HG03196 (cell line): ENCODE data around the gene KIF24.
"Not testable (repeated sequence)": the region's sequence is repeated elsewhere in the genome, so short reads cannot be mapped to it uniquely, and the experiment has no call there.

ENCODE experiments used
- ATAC-seq: cut with Tn5 transposase; IDR thresholded peaks from one replicate; pipeline ENCODE4 v1.9.1; 2021; ENCODE audit not compliant: unreplicated experiment

KIF24 gene, protein sequence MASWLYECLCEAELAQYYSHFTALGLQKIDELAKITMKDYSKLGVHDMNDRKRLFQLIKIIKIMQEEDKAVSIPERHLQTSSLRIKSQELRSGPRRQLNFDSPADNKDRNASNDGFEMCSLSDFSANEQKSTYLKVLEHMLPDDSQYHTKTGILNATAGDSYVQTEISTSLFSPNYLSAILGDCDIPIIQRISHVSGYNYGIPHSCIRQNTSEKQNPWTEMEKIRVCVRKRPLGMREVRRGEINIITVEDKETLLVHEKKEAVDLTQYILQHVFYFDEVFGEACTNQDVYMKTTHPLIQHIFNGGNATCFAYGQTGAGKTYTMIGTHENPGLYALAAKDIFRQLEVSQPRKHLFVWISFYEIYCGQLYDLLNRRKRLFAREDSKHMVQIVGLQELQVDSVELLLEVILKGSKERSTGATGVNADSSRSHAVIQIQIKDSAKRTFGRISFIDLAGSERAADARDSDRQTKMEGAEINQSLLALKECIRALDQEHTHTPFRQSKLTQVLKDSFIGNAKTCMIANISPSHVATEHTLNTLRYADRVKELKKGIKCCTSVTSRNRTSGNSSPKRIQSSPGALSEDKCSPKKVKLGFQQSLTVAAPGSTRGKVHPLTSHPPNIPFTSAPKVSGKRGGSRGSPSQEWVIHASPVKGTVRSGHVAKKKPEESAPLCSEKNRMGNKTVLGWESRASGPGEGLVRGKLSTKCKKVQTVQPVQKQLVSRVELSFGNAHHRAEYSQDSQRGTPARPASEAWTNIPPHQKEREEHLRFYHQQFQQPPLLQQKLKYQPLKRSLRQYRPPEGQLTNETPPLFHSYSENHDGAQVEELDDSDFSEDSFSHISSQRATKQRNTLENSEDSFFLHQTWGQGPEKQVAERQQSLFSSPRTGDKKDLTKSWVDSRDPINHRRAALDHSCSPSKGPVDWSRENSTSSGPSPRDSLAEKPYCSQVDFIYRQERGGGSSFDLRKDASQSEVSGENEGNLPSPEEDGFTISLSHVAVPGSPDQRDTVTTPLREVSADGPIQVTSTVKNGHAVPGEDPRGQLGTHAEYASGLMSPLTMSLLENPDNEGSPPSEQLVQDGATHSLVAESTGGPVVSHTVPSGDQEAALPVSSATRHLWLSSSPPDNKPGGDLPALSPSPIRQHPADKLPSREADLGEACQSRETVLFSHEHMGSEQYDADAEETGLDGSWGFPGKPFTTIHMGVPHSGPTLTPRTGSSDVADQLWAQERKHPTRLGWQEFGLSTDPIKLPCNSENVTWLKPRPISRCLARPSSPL (N-terminal part only)

GRCh38 chr9:34328987-34329832 lies at the start of gene KIF24, which contains the start of gene NUDT2:
Gene KIF24 (minus strand): TSS chr9:34329268. CDS start chr9:34311346, 17,922 bp downstream.
Gene NUDT2 (plus strand): TSS chr9:34329569. CDS start chr9:34339040, 9,471 bp downstream.
- ATAC-seq = peak; percentile 96

- no peak for ATAC-seq
Observed at GRCh38 chr9:34378376-34379060, 49.5 kb upstream of the KIF24 start.

- ATAC-seq = no peak
Observed at GRCh38 chr9:34377404-34377746, 48.3 kb upstream of the KIF24 start.

GRCh38 chr9:34376596-34377403 lies 47.7 kb upstream of the KIF24 start, which contains the start of gene MYORG:
Gene MYORG (minus strand): TSS chr9:34376898. CDS start chr9:34372943, 3,955 bp downstream.
- peak; percentile 85 for ATAC-seq

- ATAC-seq = no peak
Observed at GRCh38 chr9:34375901-34376595, 47.0 kb upstream of the KIF24 start.

- ATAC-seq = no peak
Observed at GRCh38 chr9:34374905-34375552, 46.0 kb upstream of the KIF24 start.

GRCh38 chr9:34374339-34374738 lies 45.3 kb upstream of the KIF24 start:
- ATAC-seq = no peak

- no peak for ATAC-seq
Observed at GRCh38 chr9:34373749-34374148, 44.7 kb upstream of the KIF24 start.

DNA sequence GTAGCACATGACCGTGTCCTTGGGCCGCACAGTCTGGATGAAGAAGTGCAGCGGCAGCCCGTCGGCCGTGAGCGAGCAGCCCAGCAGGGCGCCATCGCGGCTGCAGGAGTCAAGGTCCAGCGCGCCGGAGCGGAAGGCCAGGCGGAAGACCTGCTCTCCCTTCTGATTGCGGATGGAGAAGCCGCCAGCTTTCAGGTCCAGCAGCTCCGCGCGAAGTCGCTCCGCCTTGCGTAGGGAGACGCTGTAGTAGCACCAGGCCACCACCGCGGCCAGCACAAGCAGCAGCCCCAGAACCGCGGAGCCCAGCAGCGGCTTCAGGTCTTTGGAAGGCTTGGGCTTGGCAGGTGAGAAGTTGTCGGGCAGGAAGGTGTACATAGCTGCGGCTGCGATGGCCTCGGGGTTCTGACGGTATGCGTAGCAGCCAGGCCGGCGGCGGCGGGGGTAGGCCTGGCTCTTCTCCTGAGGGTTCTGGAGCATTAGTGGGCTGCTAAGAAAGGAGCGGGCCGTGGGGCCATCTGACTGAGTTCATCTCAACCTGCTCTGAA lies 43.5 kb upstream of the KIF24 start:
- no peak for ATAC-seq

DNA sequence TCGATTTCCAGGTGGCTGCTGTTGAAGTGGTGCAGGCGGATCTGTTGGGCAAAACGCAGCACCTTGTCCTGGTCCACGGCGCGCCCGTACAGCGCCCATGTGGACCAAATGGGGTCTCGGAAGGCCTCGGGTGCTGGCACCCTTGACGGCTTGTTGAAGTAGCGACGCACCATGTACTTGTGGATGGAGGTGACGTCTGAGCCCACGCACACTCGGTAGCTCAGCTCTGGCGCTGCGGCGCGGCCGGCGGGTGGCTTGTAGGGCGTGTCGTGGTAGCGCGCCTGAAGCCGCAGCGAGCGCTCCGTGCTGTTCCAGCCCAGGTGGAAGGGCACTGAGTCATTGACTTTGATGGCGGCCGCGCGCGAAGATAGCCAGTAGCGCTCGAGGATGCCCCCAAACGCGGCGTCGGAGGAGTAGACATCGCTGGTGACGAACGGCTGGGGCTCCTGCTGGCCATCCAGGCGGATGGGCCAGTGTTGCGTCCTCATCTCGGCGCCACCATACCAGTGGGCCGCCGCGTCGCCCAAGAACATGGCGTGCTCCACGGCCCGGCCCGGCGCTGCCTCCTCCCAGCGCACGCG lies 42.9 kb upstream of the KIF24 start:
- no peak for ATAC-seq

GRCh38 chr9:34370970-34371880 lies 42.2 kb upstream of the KIF24 start:
- ATAC-seq = no peak

- ATAC-seq = no peak
Observed at GRCh38 chr9:34370335-34370969, 41.4 kb upstream of the KIF24 start.

DNA sequence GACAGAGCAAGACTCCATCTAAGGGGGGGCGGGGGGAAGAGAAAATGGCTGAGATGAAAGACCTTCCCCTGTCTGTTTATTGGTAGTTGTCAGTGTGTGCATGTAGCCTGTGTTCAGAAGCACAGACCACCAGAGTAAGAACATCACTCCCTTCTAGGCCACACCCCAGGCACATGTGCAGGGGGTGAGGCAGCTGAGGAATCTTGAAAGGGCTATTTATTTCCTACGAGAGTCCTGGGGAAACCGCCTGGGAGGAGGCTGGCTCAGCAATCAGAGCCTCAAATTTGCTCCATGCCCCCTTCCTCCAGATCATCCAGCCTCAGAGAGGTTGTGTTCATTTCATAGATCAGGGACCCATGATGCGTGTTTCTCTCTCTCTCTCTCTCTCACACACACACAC lies 40.6 kb upstream of the KIF24 start:
- no peak for ATAC-seq

- not testable (repeated sequence) for ATAC-seq
Observed at GRCh38 chr9:34368796-34369195, 39.7 kb upstream of the KIF24 start.

DNA sequence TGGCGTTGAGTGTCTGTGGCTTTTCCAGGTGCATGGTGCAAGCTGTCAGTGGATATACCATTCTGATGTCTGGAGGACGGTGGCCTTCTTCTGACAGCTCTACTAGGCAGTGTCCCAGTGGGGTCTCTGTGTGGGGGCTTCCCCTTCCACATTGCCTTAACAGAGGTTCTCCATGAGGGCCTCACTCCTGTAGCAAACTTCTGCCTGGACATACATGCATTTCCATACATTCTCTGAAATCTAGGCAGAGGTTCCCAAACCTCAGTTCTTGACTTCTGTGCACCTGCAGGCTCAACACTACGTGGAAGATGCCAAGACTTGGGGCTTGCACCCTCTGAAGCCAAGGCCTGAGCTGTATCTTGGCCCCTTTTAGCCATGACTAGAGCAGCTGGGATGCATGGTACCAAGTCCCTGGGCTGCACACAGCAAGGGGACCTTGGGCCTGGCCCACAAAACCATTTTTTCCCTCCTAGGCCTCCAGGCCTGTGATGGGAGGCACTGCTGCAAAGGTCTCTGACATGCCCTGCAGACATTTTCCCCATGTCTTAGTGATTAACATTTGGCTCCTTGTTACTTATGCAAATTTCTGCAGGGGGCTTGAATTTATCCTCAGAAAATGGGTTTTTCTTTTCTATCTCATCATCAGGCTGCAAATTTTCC lies 38.8 kb upstream of the KIF24 start:
- not testable (repeated sequence) for ATAC-seq
